Measurements from ENCODE around the gene LMF1.

LMF1 gene

DNA sequence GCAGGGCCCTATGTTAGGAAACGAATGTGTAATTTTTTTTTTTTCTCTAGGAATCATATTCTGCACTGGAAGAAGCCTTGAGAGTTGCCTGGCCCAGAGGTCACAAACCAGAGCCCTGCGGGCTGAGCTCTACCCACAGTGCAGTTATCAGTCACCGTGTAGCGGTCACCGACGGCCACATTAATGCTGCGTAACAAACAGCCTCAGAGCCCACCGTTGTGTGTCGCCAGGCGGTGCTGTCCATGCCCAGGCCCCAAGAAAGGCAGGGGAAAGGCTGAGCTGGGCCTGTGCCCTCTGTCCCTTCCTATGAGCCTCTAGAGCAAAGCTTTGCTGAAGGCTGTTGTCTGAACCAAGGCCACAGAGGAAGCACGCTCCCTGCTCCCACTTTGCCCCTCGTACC is 4.5 kb upstream of the LMF1 start:
- no peak overlapping the region for H3K27ac Mint-ChIP-seq
- H3K9me3 Mint-ChIP-seq = peaks cover 3% of the 10 kb centered on the region

DNA sequence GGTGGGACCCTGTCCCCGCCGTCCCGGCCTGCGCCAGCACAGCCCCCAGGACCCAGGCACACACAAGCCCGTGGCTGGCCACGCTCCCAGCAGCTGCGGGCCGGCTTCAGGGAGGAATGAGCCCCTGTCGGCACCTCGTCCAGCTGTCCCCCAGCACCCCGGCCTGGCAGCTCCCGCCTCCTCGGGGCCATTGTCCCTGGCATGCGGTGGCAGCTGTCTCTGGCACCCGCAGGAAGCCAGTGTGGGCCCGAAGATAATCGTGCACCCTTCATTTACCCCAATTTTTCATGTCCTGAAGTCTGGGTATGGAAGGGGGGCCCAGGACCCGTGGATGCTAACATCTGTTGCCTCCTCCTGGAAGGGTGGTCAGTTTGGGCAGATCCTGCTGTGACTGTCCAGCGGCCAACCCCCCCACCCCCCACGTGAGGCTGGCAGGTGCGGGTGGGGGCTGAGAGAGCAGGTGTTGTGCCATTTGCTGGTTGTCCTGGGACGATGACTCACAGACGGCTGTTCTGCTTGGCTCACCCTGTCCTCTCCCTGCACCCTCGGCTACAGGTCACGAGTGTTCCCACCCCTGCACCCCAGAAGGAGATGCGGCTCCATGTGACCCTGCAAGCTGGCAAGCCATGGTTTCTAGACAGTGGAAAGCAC is 4.0 kb upstream of the LMF1 start:
- no peaks in the 10 kb centered on the region for H3K36me3 Mint-ChIP-seq
- no peak overlapping the region for H3K4me3 Mint-ChIP-seq
- DNase-seq (ENCODE audit: low spot score in 2 of 2) = peak in 1 of 2 donors; percentile 13
- H3K27me3 Mint-ChIP-seq = peaks cover 14% of the 10 kb centered on the region
- ATAC-seq (ENCODE audit: low read depth) = no peak
- H3K27ac Mint-ChIP-seq = no peak overlapping the region
- H3K9me3 Mint-ChIP-seq = peaks cover 3% of the 10 kb centered on the region
- peaks cover 7% of the 10 kb centered on the region for H3K4me1 Mint-ChIP-seq

More for the DNA sequence above, 4.5 kb upstream of the LMF1 start:
- peaks cover 7% of the 10 kb centered on the region for H3K4me1 Mint-ChIP-seq
- ATAC-seq (ENCODE audit: low read depth) = no peak
- no peak overlapping the region for H3K4me3 Mint-ChIP-seq
- H3K36me3 Mint-ChIP-seq = no peaks in the 10 kb centered on the region
- DNase-seq (ENCODE audit: low spot score in 2 of 2) = no peak
- peaks cover 14% of the 10 kb centered on the region for H3K27me3 Mint-ChIP-seq

DNA sequence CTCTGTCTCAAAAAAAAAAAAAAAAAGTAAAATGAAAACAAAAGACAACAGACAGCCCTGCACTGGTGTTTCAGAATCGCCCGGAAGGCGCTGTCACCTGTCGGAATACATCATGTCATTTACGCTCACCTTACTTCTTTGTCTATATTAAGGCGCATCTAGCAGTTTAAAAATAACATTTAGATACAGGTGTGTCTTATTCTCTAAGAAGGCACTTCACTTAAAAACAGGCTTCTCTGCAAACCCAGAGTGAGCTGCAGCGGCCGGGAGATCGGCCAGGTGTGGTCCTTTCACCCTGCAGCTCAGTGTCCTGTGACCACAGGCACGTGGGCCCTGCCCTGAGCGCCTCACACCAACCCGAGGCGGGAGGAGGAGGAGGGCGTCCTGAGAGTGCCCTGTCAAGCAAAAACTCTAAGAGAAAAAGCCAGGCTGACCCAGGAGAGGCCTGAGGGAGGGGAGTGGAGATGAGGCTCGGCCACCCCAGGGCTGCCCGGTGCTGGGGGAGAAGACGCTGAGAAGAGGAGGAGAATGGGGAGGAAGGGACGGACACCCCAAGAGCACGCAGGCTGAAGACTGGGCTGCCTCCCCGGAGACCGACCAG is 3.3 kb upstream of the LMF1 start:
- H3K9me3 Mint-ChIP-seq = peaks cover 3% of the 10 kb centered on the region
- H3K4me3 Mint-ChIP-seq = no peak overlapping the region
- H3K4me1 Mint-ChIP-seq = peaks cover 7% of the 10 kb centered on the region
- no peak overlapping the region for H3K27ac Mint-ChIP-seq
- no peak for ATAC-seq (ENCODE audit: low read depth)
- DNase-seq (ENCODE audit: low spot score in 2 of 2) = peak in 1 of 2 donors; percentile 10
- H3K36me3 Mint-ChIP-seq = no peaks in the 10 kb centered on the region
- peaks cover 11% of the 10 kb centered on the region for H3K27me3 Mint-ChIP-seq

DNA sequence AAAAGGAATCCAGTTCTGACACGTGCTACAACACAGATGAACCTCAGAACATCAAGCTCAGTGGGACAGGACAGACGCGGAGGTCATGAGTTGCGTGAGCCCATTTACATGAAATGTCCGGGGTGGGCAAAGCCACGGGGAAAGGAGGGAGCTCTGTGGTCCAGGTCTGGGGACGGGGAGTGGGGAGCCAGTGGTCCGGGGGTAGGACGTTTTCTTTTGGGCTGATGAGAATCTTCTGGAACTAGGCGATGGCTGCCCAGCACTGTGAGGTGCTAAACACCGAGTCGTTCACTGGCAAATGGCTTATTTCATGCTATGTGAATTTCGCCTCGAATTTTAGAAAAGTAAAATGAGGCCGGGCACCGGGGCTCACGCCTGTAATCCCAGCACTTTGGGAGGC is 2.6 kb upstream of the LMF1 start:
- no peak overlapping the region for H3K27ac Mint-ChIP-seq
- DNase-seq (ENCODE audit: low spot score in 2 of 2) = no peak
- peaks cover 7% of the 10 kb centered on the region for H3K4me1 Mint-ChIP-seq
- H3K36me3 Mint-ChIP-seq = no peaks in the 10 kb centered on the region
- H3K4me3 Mint-ChIP-seq = no peak overlapping the region
- H3K9me3 Mint-ChIP-seq = peaks cover 3% of the 10 kb centered on the region
- no peak for ATAC-seq (ENCODE audit: low read depth)
- peaks cover 7% of the 10 kb centered on the region for H3K27me3 Mint-ChIP-seq

DNA sequence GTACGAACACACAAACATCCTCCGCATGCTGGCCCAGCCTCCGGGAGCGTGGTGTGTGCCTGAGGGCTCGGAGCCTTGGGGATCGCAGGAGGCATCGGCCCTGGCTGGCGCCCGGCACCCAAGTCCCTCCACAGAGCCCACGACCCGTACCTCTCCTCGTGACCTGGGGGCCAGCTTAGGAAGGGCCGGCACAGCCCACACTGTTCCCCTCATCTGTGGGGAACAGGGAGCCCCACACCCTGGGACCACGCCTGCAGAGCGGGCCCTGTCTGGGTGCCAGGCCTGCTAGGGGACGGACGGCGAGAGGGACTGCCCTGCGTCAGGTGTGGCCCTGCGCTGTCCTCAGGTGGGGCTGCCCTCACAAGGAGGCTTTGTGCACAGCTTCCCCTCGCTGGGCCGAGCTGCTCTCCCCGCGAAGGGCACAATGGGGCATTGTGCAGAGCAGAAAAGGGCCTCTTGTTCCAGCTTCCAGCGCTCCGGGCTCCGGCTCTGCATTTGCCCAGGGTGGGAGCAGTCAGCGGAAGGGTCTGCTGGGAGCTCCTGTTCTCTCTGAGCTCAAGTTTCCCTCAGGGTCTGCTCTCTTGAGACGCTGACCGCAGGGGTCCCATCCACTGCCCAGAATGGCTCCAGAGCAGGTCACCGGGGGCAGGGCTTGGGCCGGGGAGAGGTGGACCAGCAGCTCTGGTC is 1.7 kb upstream of the LMF1 start:
- H3K36me3 Mint-ChIP-seq = no peaks in the 10 kb centered on the region
- H3K4me1 Mint-ChIP-seq = no peaks in the 10 kb centered on the region
- no peaks in the 10 kb centered on the region for H3K27me3 Mint-ChIP-seq
- H3K4me3 Mint-ChIP-seq = no peak overlapping the region
- DNase-seq (ENCODE audit: low spot score in 2 of 2) (peak in 1 of 2 donors; percentile 13), ATAC-seq (ENCODE audit: low read depth) (no peak)
- no peak overlapping the region for H3K27ac Mint-ChIP-seq
- H3K9me3 Mint-ChIP-seq = peaks cover 3% of the 10 kb centered on the region

DNA sequence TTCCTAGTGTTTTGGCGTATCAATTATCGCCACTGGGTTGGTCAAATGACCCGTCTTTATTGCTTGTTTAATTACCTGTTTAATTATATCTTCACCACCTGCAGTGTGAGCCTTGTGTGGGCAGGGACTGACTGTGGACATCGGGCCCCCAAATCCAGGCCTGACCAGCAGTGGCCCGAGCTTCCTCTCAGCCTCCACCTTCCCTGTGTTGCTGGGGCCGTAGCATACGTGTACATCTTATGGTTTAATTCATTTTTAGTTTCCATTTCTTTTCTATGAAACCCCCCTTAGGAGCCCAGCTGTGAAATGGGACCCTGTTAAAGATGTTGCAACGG is 1.2 kb upstream of the LMF1 start:
- peaks cover 3% of the 10 kb centered on the region for H3K9me3 Mint-ChIP-seq
- no peak for ATAC-seq (ENCODE audit: low read depth)
- H3K4me1 Mint-ChIP-seq = no peaks in the 10 kb centered on the region
- no peaks in the 10 kb centered on the region for H3K36me3 Mint-ChIP-seq
- no peaks in the 10 kb centered on the region for H3K27me3 Mint-ChIP-seq
- no peak for DNase-seq (ENCODE audit: low spot score in 2 of 2)
- H3K4me3 Mint-ChIP-seq = peak overlapping the region; percentile 59
- H3K27ac Mint-ChIP-seq = no peak overlapping the region

DNA sequence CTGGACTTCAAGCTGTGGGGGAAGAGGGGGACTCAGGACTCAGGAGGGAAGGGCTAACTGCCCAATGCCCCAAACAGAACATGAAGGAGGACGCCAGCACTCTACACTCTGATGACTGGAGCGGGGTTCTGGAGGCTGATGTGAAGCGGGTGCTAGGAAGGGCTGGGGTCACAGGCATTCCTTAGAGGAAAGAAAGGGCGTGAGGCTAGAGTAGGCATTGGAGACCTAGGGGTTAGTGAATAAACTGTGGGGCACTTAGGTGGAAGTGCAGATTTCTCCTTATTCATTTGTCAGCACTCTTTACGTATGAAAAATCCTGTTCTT is 760 bp upstream of the LMF1 start:
- Mint-ChIP-seq H3K9me3 (peaks cover 3% of the 10 kb centered on the region), H3K27me3 (no peaks in the 10 kb centered on the region), H3K4me3 (peak overlapping the region; percentile 32), H3K36me3 (peaks cover 3% of the 10 kb centered on the region), H3K4me1 (no peaks in the 10 kb centered on the region), H3K27ac (no peak overlapping the region)
- ATAC-seq (ENCODE audit: low read depth) (no peak), DNase-seq (ENCODE audit: low spot score in 2 of 2) (no peak)

DNA sequence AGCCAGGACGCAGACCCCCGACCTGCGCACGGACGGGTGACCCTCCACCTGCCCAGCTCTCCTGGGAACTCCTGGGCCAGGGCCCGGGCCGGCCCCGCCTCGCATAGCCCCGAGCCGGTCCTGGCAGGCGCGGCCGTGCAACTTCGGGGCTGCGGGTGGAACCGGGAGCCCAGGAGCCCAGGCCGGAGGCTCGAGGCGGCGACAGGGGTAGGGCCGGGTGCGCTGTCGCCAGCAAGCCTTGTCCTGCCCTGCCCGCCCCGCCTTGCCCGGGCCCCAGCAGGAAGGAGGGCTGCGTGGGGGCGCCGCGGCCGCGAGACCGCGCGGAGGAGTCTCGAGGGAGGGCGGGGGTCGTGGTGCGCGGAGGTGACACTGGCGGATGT is 408 bp downstream of the LMF1 start:
- Mint-ChIP-seq H3K4me3 (peak overlapping the region; percentile 73), H3K27ac (no peak overlapping the region), H3K36me3 (peaks cover 11% of the 10 kb centered on the region), H3K4me1 (no peaks in the 10 kb centered on the region), H3K9me3 (peaks cover 3% of the 10 kb centered on the region), H3K27me3 (no peaks in the 10 kb centered on the region)
- no peak for DNase-seq (ENCODE audit: low spot score in 2 of 2)
- peak; percentile 12 for ATAC-seq (ENCODE audit: low read depth)

DNA sequence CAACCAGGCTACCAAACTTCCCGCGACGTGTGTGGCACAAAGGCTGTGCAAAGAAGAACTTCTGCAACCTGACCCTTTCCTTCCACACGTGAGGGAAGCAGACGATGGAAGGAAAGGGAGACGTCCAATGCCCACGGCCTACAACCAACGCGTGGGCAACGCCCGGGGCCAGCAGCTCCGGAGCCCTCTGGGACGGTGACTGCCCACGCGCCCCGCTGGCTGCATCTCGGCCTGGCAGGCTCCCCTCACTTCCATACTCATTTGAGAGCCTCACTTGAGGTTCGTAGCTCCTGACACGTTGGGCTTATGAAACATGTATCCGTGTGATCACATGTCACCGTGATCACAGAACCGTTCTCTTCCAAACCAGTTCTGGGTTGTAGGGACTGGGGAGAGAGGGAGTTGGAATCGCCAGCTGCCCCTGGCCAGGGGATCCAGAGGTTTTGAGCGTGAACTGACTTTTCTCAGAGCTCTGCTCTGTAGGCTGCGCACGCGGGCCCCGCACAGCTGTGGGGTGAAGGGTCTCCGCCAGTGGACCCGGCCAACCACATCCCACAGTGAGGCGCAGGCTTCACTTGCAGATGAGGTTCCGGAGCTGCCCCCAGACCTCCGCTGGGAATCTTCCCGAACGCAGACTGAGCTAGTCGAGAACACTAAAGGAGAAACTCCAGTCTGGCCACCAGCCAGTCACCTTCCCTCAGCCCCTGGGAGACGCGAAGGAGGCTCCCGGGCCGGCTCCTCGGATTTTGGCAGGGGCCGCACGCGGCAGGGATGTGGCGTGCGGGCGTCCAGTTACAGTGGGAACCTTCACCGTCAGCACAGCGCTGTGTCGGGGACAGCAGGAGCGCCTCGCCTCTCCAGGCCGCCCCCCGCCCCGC is 1.0 kb downstream of the LMF1 start:
- H3K9me3 Mint-ChIP-seq = peaks cover 3% of the 10 kb centered on the region
- H3K4me1 Mint-ChIP-seq = no peaks in the 10 kb centered on the region
- no peak overlapping the region for H3K27ac Mint-ChIP-seq
- DNase-seq (ENCODE audit: low spot score in 2 of 2) (no peak), ATAC-seq (ENCODE audit: low read depth) (no peak)
- peaks cover 17% of the 10 kb centered on the region for H3K36me3 Mint-ChIP-seq
- H3K4me3 Mint-ChIP-seq = peak overlapping the region; percentile 62
- no peaks in the 10 kb centered on the region for H3K27me3 Mint-ChIP-seq

DNA sequence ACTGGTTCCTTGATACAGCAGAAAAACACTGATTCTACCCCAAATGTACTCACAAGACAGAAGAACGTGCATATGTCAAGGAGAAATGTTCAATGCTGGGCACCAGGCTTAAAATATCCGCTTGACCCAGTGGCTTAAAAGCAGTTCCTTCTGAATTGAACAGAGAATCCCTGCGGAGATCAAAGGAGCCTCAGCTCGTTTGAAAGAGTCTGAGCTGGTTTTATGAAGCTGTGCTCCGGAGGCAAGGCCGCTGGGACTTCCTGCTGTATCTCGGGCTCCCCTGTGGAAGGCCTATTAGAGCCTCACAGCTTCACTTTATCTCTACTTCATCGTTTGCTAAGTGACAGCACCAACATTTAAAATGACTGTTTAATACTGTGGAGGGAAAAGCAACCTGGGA is 2.2 kb downstream of the LMF1 start:
- peak overlapping the region; percentile 67 for H3K4me3 Mint-ChIP-seq
- ATAC-seq (ENCODE audit: low read depth) (no peak), DNase-seq (ENCODE audit: low spot score in 2 of 2) (no peak)
- no peak overlapping the region for H3K27ac Mint-ChIP-seq
- H3K4me1 Mint-ChIP-seq = peaks cover 3% of the 10 kb centered on the region
- no peaks in the 10 kb centered on the region for H3K27me3 Mint-ChIP-seq
- H3K36me3 Mint-ChIP-seq = peaks cover 18% of the 10 kb centered on the region
- H3K9me3 Mint-ChIP-seq = peaks cover 3% of the 10 kb centered on the region

DNA sequence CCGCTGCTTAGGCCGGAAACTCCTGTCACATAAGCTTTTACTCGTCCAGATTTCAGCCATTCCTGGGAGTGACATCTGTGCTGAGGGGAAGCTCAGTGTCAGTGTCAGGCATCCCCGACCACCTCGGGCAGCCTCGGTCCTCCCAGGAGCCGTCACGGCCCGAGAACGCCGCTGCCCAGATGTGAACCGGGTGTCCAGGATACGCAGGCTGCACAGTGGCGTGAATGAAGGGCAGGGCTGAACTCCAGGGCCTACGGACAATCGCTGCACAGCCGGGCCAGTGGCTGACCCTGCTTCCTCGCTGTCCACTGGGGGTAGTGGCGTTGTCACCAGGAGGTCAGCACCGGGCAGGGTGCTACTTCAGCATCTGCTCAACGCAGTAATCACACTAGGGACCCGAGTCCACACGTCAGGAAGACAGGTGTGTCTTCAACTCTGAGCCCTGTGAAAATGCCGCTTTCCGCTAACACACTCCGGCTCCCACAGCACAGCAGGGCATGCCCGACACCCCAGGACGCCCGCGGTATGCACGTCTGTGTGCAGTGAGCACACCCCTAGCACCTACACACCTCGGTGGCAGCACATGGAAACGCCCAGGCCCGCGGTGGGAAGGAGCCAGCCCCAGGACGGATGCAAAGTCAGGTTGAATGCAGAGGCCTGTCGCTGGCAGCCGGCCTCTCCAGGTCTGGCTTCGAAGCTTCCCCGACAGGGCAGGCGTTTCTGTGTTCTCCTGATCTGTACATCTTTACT is 3.1 kb downstream of the LMF1 start:
- Mint-ChIP-seq H3K36me3 (peaks cover 18% of the 10 kb centered on the region), H3K4me1 (peaks cover 9% of the 10 kb centered on the region), H3K27ac (no peak overlapping the region), H3K4me3 (no peak overlapping the region), H3K27me3 (no peaks in the 10 kb centered on the region), H3K9me3 (peaks cover 3% of the 10 kb centered on the region)
- ATAC-seq (ENCODE audit: low read depth) = no peak
- DNase-seq (ENCODE audit: low spot score in 2 of 2) = no peak

DNA sequence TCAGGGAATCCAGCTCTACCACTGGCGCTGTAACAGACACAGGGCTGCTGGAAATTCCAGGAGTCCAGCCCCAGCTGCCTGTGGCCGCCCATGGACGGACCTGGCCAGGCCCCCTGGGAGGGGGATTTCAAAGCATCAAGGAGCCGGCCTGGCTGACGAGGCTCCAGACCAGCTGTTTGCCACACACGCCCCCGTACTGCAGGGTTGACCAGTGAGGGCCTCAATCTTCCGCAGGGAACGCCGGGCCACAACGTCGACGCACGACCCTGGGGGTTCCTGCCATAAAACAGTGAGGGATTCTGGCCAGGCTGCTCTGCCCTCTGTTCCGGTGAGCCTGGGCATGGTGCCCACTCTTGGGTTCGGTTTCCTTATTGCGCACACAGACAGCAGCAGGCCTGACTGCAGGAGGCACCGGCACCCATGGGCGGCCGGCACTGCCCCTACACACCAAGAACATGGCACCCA is 3.7 kb downstream of the LMF1 start:
- no peak for ATAC-seq (ENCODE audit: low read depth)
- Mint-ChIP-seq H3K36me3 (peaks cover 18% of the 10 kb centered on the region), H3K4me1 (peaks cover 9% of the 10 kb centered on the region), H3K27ac (no peak overlapping the region), H3K27me3 (no peaks in the 10 kb centered on the region), H3K4me3 (no peak overlapping the region), H3K9me3 (peaks cover 3% of the 10 kb centered on the region)
- DNase-seq (ENCODE audit: low spot score in 2 of 2) = no peak

DNA sequence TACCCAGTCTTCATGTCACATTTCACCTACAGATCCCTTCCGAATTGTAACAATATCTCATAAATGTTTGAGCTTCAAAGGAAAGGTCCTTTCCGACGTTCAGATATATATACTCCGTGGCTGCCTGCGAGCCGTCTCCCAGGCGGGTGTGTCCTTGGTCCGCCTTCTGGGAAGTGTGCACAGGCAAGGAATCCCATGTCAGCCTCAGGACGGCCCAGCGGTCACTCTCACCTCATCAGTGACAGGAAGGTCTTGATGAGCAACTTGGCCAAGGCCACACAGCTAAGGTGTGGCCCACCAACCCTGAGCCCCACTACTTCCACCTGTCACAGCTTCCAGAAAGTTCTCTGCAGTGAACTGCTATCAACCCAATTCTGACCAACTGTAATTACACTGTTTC is 4.3 kb downstream of the LMF1 start:
- Mint-ChIP-seq H3K27me3 (no peaks in the 10 kb centered on the region), H3K9me3 (no peaks in the 10 kb centered on the region), H3K4me1 (peaks cover 9% of the 10 kb centered on the region), H3K4me3 (no peak overlapping the region), H3K27ac (no peak overlapping the region), H3K36me3 (peaks cover 18% of the 10 kb centered on the region)
- ATAC-seq (ENCODE audit: low read depth) = no peak
- no peak for DNase-seq (ENCODE audit: low spot score in 2 of 2)
